Natural killer cell treated with Interleukin-12 subunit alpha and Interleukin-12 subunit beta and Interleukin-15 and Interleukin-18, amount 100 ng/mL, for 72 hours (primary cell): Measurements from ENCODE around the gene NUP85. TPM values are rescaled to one million over a fixed set of nuclear protein-coding genes. Genes with fewer than 3 reads are reported as not detected.
"Not testable (repeated sequence)": the region's sequence is repeated elsewhere in the genome, so short reads cannot be mapped to it uniquely, and the experiment has no call there.

Experiments
- ATAC-seq, 2 donors: fragments of 150-1000 bp; cut with Tn5 transposase in 1 of 2; sonication (Bioruptor Pico), chemical (Tn5 transposase) in 1 of 2; 2 replicates each; pipeline ENCODE4 v1.10.0; 2021
- DNase-seq: peaks from one replicate; pipeline ENCODE4 v3.0.0; 2022; ENCODE audit warnings: low spot score
- H3K27ac Mint-ChIP-seq, 2 donors: 1 replicate in 1 of 2; 2 replicates in 1 of 2; pipeline ENCODE4 v1.8.0; 2022; ENCODE audit warnings: mixed read lengths in 2 of 2, mild to moderate bottlenecking in 1 of 2, moderate library complexity in 1 of 2
- H3K27me3 Mint-ChIP-seq, 2 donors: 1 replicate in 1 of 2; 2 replicates in 1 of 2; pipeline ENCODE4 v1.8.0; 2022; ENCODE audit warnings: mixed read lengths in 2 of 2
- H3K36me3 Mint-ChIP-seq: one replicate; pipeline ENCODE4 v1.8.0; 2022; ENCODE audit warnings: mixed read lengths
- H3K4me1 Mint-ChIP-seq, 2 donors: 1 replicate in 1 of 2; 2 replicates in 1 of 2; pipeline ENCODE4 v1.8.0; 2022; ENCODE audit warnings: low read depth in 2 of 2, mixed read lengths in 2 of 2, mild to moderate bottlenecking in 1 of 2
- H3K4me3 Mint-ChIP-seq: one replicate; pipeline ENCODE4 v1.8.0; 2022; ENCODE audit warnings: mixed read lengths
- H3K9me3 Mint-ChIP-seq: 2 replicates; pipeline ENCODE4 v1.8.0; 2022; ENCODE audit warnings: mixed read lengths
- total RNA-seq, 2 donors: library from RNA; stranded (reverse); gene quantifications; one replicate each; pipeline ENCODE4 v1.2.3, GENCODE V29; 2022

Gene NUP85
- total RNA-seq = 100 to 1,000 TPM in 1 of 2 donors, 10 to 100 TPM in 1; 94.1 to 202 TPM

DNA sequence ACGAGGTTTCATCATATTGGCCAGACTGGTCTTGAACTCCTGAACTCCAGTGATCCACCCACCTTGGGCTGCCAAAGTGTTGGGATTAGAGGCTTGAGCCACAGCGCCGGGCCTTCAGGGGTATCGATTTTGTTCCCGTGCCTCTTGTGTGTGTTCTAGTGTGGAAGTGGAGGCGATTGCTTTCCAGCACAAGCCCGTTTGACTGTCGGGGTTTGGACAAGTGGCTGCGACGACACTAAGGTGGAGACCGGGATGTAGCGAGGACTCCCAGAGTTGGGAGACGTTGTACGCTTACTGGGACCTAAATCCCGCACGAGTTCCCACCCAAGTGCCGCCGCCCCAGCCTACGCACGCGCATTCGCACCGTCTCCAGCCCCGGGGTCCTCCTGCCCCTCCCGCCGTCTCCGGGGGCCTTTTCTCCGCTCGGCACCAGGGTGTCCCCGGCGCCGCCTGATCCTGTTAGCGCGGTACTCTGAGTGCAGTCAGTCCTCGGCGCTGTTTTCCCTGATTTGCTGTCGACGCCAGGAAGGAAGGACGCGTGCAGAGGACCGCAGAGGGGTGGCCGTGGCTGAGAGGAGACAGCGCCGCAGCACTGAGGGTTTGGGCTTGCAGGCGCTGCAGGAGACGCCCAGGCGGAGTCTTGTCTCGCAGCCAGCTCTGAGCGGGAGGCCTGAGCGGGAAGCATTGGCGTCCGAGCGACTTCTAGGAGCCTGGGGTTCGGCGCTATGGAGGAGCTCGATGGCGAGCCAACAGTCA lies at the start of gene NUP85:
Gene NUP85, plus strand, starts transcription at position 643 of the 756 bp plus-strand sequence. Its CDS starts 83 bp downstream, at position 726.
- Mint-ChIP-seq H3K9me3 (no peaks in the 10 kb centered on the region), H3K27me3 (no peaks in the 10 kb centered on the region), H3K27ac (peak within 1 kb of the TSS; percentile 95 to 98), H3K4me3 (peak within 1 kb of the TSS; percentile 98), H3K36me3 (peaks cover 11% of the 10 kb centered on the region), H3K4me1 (peaks cover 14 to 15% of the 10 kb centered on the region in 2 donors)
- DNase-seq (peak; percentile 94), ATAC-seq (peak; percentile 96 to 97)

GRCh38 chr17:75158480-75158879 lies 47.0 kb upstream of the NUP85 start:
- not testable (repeated sequence) for H3K27ac Mint-ChIP-seq, ATAC-seq, DNase-seq, H3K27me3 Mint-ChIP-seq, H3K9me3 Mint-ChIP-seq, H3K36me3 Mint-ChIP-seq, H3K4me3 Mint-ChIP-seq
- H3K4me1 Mint-ChIP-seq = peaks cover 10 to 13% of the 10 kb centered on the region in 2 donors

DNA sequence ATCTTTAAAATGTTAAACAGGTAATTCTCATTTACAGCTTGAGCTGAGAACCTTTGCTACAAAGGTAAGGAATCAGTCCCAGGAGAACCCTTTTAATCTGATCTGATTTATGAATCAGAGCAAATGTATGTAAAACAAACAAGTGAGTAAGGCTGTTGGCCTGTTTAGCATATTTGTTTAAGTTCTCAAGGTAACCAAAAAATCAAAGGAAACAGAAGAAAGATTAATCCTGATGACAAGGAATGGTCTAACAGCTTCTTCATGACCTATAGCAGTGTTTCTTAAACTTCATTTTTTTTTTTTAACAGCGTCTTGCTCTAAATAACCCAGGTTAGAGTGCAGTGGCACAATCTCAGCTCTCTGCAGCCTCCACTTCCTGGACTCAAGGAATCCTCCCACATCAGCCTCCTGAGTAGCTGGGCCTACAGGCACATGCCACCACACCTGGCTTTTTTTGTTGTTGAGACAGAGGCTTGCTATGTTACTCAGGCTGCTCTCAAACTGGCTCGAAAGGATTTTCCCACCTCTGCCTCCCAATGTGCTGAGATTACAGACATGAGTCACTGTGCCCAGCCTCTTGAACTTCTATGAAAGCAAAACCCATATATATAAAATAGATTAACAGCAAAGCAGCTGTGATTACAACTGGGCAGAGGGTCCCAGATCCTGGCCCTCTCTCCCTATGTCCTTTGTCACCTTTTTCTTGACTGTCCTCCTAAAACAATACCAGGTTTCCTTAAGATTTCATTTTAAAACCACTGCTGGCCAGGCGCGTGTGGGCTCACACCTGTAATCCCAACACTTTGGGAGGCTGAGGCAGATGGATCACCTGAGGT lies 46.1 kb upstream of the NUP85 start:
- H3K4me3 Mint-ChIP-seq = no peak overlapping the region
- no peaks in the 10 kb centered on the region for H3K36me3 Mint-ChIP-seq
- DNase-seq = no peak
- no peak overlapping the region for H3K27ac Mint-ChIP-seq
- H3K27me3 Mint-ChIP-seq = no peaks in the 10 kb centered on the region
- peaks cover 4 to 10% of the 10 kb centered on the region in 2 donors for H3K4me1 Mint-ChIP-seq
- ATAC-seq = no peak
- H3K9me3 Mint-ChIP-seq = no peaks in the 10 kb centered on the region

DNA sequence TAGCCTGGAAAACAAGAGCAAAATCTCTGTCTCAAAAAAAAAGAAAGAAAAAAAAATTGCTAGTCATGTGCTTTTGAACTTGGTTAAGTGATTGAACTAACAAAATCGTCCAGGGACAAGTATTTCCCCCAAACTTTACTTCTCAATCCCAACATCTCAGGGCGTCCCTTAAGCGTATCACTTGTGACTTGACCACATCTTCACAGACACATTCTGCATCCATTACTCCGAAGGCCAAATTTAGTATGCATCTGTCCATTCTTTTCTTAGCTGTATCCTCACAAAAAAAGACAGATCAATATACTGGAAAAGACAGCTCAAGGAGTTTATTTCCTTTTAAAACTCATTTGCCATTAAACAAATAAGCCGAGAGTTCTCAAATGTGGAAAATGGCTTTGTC lies 45.3 kb upstream of the NUP85 start:
- Mint-ChIP-seq H3K27me3 (no peaks in the 10 kb centered on the region), H3K9me3 (no peaks in the 10 kb centered on the region), H3K36me3 (no peaks in the 10 kb centered on the region), H3K4me1 (peaks cover 0 to 2% of the 10 kb centered on the region in 2 donors), H3K27ac (no peak overlapping the region), H3K4me3 (no peak overlapping the region)
- ATAC-seq (no peak), DNase-seq (no peak)

- no peak overlapping the region for H3K4me3 Mint-ChIP-seq
- no peaks in the 10 kb centered on the region for H3K27me3 Mint-ChIP-seq
- H3K36me3 Mint-ChIP-seq = no peaks in the 10 kb centered on the region
- H3K9me3 Mint-ChIP-seq = no peaks in the 10 kb centered on the region
- H3K4me1 Mint-ChIP-seq = no peaks in the 10 kb centered on the region
- no peak for ATAC-seq
- DNase-seq = no peak
- H3K27ac Mint-ChIP-seq = no peak overlapping the region
These were observed 42.4 kb upstream of the NUP85 start for GRCh38 chr17:75163074-75163473.

DNA sequence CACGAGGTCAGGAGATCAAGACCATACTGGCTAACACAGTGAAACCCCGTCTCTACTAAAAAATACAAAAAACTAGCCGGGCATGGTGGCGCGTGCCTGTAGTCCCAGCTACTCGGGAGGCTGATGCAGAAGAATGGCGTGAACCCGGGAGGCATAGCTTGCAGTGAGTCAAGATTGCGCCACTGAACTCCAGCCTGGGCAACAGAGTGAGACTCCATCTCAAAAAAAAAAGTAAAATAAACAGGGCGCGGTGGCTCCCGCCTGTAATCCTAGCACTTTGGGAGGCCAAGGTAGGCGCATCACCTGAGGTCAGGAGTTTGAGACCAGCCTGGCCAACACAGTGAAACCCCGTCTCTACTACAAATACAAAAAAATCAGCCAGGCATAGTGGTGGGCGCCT lies 40.9 kb upstream of the NUP85 start:
- not testable (repeated sequence) for H3K27me3 Mint-ChIP-seq, H3K27ac Mint-ChIP-seq, H3K36me3 Mint-ChIP-seq

GRCh38 chr17:75168998-75169397 lies 36.5 kb upstream of the NUP85 start:
- H3K27me3 Mint-ChIP-seq = no peaks in the 10 kb centered on the region

More for the DNA sequence above, 40.9 kb upstream of the NUP85 start:
- ATAC-seq, H3K9me3 Mint-ChIP-seq, H3K4me3 Mint-ChIP-seq, H3K4me1 Mint-ChIP-seq, DNase-seq: not testable (repeated sequence)

GRCh38 chr17:75173526-75173925 lies 32.0 kb upstream of the NUP85 start:
- H3K9me3 Mint-ChIP-seq = no peaks in the 10 kb centered on the region
- peaks cover 9 to 16% of the 10 kb centered on the region in 2 donors for H3K4me1 Mint-ChIP-seq
- ATAC-seq = no peak
- DNase-seq = no peak
- no peaks in the 10 kb centered on the region for H3K27me3 Mint-ChIP-seq
- no peak overlapping the region for H3K4me3 Mint-ChIP-seq
- H3K36me3 Mint-ChIP-seq = peaks cover 17% of the 10 kb centered on the region
- peak overlapping the region in 1 of 2 donors; percentile 74 for H3K27ac Mint-ChIP-seq

More at GRCh38 chr17:75168998-75169397, 36.5 kb upstream of the NUP85 start:
- H3K4me3 Mint-ChIP-seq = no peak overlapping the region
- H3K27ac Mint-ChIP-seq = no peak overlapping the region
- ATAC-seq (no peak), DNase-seq (no peak)
- H3K36me3 Mint-ChIP-seq = peaks cover 12% of the 10 kb centered on the region
- peaks cover 4 to 12% of the 10 kb centered on the region in 2 donors for H3K4me1 Mint-ChIP-seq
- H3K9me3 Mint-ChIP-seq = no peaks in the 10 kb centered on the region

GRCh38 chr17:75174996-75175395 lies 30.5 kb upstream of the NUP85 start:
- Mint-ChIP-seq H3K27ac (peak overlapping the region in 1 of 2 donors; percentile 39), H3K27me3 (no peaks in the 10 kb centered on the region), H3K9me3 (no peaks in the 10 kb centered on the region), H3K36me3 (peaks cover 17% of the 10 kb centered on the region), H3K4me3 (no peak overlapping the region), H3K4me1 (peaks cover 9 to 16% of the 10 kb centered on the region in 2 donors)
- ATAC-seq (no peak), DNase-seq (no peak)

GRCh38 chr17:75176625-75177024 lies 28.9 kb upstream of the NUP85 start:
- no peak for ATAC-seq
- no peaks in the 10 kb centered on the region for H3K9me3 Mint-ChIP-seq
- peaks cover 23% of the 10 kb centered on the region for H3K36me3 Mint-ChIP-seq
- no peak for DNase-seq
- no peak overlapping the region for H3K27ac Mint-ChIP-seq
- H3K27me3 Mint-ChIP-seq = no peaks in the 10 kb centered on the region
- no peak overlapping the region for H3K4me3 Mint-ChIP-seq
- H3K4me1 Mint-ChIP-seq = peaks cover 18 to 24% of the 10 kb centered on the region in 2 donors

DNA sequence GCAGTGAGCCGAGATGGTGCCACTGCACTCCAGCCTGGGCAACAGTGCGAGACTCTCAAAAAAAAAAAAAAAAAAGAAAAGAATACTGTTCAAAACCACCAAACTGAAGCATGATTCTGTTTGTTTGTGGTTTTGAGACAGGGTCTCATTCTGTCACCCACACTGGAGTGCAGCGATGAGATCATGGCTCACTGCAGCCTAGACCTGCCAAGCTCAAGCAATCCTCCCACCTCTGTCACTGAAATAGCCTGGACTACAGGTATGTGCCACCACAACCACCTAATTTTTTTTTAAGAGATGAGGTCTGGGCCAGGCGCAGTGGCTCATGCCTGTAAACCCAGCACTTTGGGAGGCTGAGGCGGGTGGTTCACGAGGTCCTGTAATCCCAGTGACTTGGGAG lies 27.0 kb upstream of the NUP85 start:
- no peak overlapping the region for H3K27ac Mint-ChIP-seq
- no peak overlapping the region for H3K4me3 Mint-ChIP-seq
- H3K36me3 Mint-ChIP-seq = peaks cover 18% of the 10 kb centered on the region
- no peaks in the 10 kb centered on the region for H3K9me3 Mint-ChIP-seq
- H3K4me1 Mint-ChIP-seq = peaks cover 20 to 21% of the 10 kb centered on the region in 2 donors
- no peaks in the 10 kb centered on the region for H3K27me3 Mint-ChIP-seq
- ATAC-seq (no peak), DNase-seq (no peak)

DNA sequence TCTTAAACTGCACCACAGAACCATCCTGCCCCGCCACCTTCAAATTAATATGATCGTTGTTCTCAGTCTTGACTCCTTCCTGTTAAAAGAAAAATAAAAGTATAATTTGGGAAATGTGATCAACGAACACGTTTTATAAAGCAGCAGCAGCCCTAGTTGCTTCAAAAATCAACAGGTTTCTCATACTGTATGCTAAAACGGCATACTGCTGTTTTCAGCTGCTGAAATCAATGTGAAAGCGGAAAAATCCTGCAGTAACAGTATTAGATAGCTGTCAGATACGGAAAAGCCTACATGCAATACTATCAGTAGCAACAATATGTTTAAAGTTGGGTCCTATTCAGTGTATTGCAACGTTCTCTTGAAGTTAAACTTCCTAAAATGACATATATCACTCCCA lies 24.4 kb upstream of the NUP85 start:
- H3K27me3 Mint-ChIP-seq = no peaks in the 10 kb centered on the region
- H3K9me3 Mint-ChIP-seq = no peaks in the 10 kb centered on the region
- peaks cover 13% of the 10 kb centered on the region for H3K36me3 Mint-ChIP-seq
- peak overlapping the region; percentile 72 to 87 for H3K27ac Mint-ChIP-seq
- H3K4me1 Mint-ChIP-seq = peaks cover 30 to 33% of the 10 kb centered on the region in 2 donors
- DNase-seq (no peak), ATAC-seq (no peak)
- peak overlapping the region; percentile 91 for H3K4me3 Mint-ChIP-seq

GRCh38 chr17:75181608-75182318 lies 23.7 kb upstream of the NUP85 start:
- Mint-ChIP-seq H3K27me3 (no peaks in the 10 kb centered on the region), H3K4me3 (peak overlapping the region; percentile 91), H3K36me3 (peaks cover 8% of the 10 kb centered on the region), H3K4me1 (peaks cover 28 to 29% of the 10 kb centered on the region in 2 donors), H3K27ac (peak overlapping the region; percentile 72 to 87), H3K9me3 (no peaks in the 10 kb centered on the region)
- DNase-seq (no peak), ATAC-seq (peak; percentile 9 to 15)

DNA sequence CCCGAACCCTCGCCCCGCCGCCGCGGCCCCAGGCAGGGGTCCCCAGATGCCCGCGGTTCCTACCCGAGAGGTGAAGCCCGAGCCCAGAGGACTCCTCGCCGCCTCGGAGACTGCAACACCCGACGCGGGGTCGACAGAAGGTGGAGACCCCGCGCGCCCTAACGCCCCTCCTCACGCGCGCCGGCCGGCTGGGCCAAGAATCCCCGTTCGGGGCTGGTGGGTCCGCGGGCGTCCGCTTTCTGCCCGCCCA lies 23.2 kb upstream of the NUP85 start:
- peaks cover 8% of the 10 kb centered on the region for H3K36me3 Mint-ChIP-seq
- peak overlapping the region; percentile 91 for H3K4me3 Mint-ChIP-seq
- no peaks in the 10 kb centered on the region for H3K27me3 Mint-ChIP-seq
- peak; percentile 66 for DNase-seq
- H3K27ac Mint-ChIP-seq = peak overlapping the region; percentile 72 to 87
- no peaks in the 10 kb centered on the region for H3K9me3 Mint-ChIP-seq
- ATAC-seq = no peak
- H3K4me1 Mint-ChIP-seq = peaks cover 26 to 28% of the 10 kb centered on the region in 2 donors
